ENCODE results near the gene DPM3.

DNA sequence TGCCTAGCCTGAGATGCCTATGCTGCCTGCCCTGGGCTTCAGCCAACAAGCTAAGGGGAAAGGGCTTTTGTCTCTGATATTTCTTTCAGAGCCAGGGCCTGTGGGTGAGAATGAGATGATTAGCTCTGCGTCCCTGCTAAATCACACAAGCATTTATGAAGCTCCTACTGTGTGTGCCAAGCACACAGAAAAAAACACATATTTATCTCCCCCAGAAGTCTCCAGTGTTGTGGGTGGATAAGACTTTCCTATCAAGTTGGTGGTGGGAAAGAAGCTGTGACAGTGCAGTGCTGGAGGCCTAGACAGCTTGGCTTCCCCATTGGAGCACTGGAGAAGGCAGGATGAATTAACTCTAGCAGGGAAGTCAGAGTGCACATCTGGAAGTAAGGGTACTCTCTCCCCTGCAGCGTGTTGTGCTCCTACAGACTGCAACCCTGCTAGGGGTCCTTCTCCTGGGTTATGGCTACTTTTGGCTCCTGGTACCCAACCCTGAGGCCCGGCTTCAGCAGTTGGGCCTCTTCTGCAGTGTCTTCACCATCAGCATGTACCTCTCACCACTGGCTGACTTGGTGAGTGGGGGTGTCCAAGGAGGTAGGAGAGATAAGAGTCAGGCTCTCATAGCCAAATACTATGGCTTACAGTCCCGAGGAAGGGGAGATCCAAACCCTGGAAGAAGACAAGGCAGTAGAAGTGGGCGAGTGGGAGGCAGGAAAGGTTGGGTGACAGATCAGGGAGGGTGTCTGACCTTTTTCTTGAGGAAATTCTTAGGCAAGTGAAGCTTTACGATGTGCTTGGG, 3.0 kb downstream of the DPM3 start:
- TF ChIP-seq, protein P1, sequence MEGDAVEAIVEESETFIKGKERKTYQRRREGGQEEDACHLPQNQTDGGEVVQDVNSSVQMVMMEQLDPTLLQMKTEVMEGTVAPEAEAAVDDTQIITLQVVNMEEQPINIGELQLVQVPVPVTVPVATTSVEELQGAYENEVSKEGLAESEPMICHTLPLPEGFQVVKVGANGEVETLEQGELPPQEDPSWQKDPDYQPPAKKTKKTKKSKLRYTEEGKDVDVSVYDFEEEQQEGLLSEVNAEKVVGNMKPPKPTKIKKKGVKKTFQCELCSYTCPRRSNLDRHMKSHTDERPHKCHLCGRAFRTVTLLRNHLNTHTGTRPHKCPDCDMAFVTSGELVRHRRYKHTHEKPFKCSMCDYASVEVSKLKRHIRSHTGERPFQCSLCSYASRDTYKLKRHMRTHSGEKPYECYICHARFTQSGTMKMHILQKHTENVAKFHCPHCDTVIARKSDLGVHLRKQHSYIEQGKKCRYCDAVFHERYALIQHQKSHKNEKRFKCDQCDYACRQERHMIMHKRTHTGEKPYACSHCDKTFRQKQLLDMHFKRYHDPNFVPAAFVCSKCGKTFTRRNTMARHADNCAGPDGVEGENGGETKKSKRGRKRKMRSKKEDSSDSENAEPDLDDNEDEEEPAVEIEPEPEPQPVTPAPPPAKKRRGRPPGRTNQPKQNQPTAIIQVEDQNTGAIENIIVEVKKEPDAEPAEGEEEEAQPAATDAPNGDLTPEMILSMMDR (IDR thresholded peaks at IDR 0.05; ENCODE audit: low read depth, low read length) = no peak
- TF ChIP-seq EZH2phosphoT487 (IDR thresholded peaks at IDR 0.05; ENCODE audit: low read depth) = no peak
